Measurements from ENCODE around the gene JPT1. TPM values are rescaled to one million over a fixed set of nuclear protein-coding genes. Genes with fewer than 3 reads are reported as not detected.
A peak's percentile ranks its signal among the peaks of the same experiment; 100 is the strongest.
"Not testable (repeated sequence)": the region's sequence is repeated elsewhere in the genome, so short reads cannot be mapped to it uniquely, and the experiment has no call there.

The JPT1 gene
- total RNA-seq, 1 experiment from 2014 or later: 98.2 TPM

GRCh38 chr17:75130059-75130631, 24.2 kb downstream of the JPT1 start:
- Histone ChIP-seq H3K4me2 (ENCODE audit: low read depth, low read length, poor library complexity, severe bottlenecking) (peak overlapping the region; percentile 92), H3K36me3 (ENCODE audit: insufficient read depth, low read length) (peaks cover 7% of the 10 kb centered on the region), H3K27ac (ENCODE audit: low read length) (no peak overlapping the region), H2AFZ (ENCODE audit: low read length) (no peak overlapping the region), H3K4me1 (ENCODE audit: low read length) (peaks cover 36% of the 10 kb centered on the region), H3K79me2 (ENCODE audit: low read length) (peaks cover 24% of the 10 kb centered on the region), H3K4me3 (ENCODE audit: low read length) (peak overlapping the region; percentile 99), H3K9me2 (replicated peaks; ENCODE audit: insufficient read depth, low read length) (no peaks in the 10 kb centered on the region), H3K9ac (ENCODE audit: low read length) (peak overlapping the region; percentile 99), H3K9me3 (ENCODE audit: low read length) (no peaks in the 10 kb centered on the region), H3K27me3 (ENCODE audit: low read length) (no peaks in the 10 kb centered on the region), H4K20me1 (ENCODE audit: insufficient read depth, low read depth, low read length) (peaks cover 11% of the 10 kb centered on the region; the same call in 1 of the 2 replicates)
- no peak for DNase-seq

- peak overlapping the region; percentile 92 for H3K4me2 ChIP-seq (ENCODE audit: low read depth, low read length, poor library complexity, severe bottlenecking)
- no peak overlapping the region for H3K27ac ChIP-seq (ENCODE audit: low read length)
- H3K4me1 ChIP-seq (ENCODE audit: low read length): peaks cover 36% of the 10 kb centered on the region
- no peaks in the 10 kb centered on the region for H3K9me3 ChIP-seq (ENCODE audit: low read length)
- peaks cover 11% of the 10 kb centered on the region; the same call in 1 of the 2 replicates for H4K20me1 ChIP-seq (ENCODE audit: insufficient read depth, low read depth, low read length)
- H3K4me3 ChIP-seq (ENCODE audit: low read length): no peak overlapping the region
- H3K9ac ChIP-seq (ENCODE audit: low read length): no peak overlapping the region
- H3K9me2 ChIP-seq (replicated peaks; ENCODE audit: insufficient read depth, low read length): no peaks in the 10 kb centered on the region
- peaks cover 24% of the 10 kb centered on the region for H3K79me2 ChIP-seq (ENCODE audit: low read length)
- H3K27me3 ChIP-seq (ENCODE audit: low read length): no peaks in the 10 kb centered on the region
- H3K36me3 ChIP-seq (ENCODE audit: insufficient read depth, low read length): peaks cover 7% of the 10 kb centered on the region
- DNase-seq: no peak
- H2AFZ ChIP-seq (ENCODE audit: low read length): no peak overlapping the region
Observed at GRCh38 chr17:75129576-75129975, 24.7 kb downstream of the JPT1 start.

GRCh38 chr17:75128694-75129505, 25.4 kb downstream of the JPT1 start:
- DNase-seq: no peak
- peaks cover 11% of the 10 kb centered on the region; the same call in 1 of the 2 replicates for H4K20me1 ChIP-seq (ENCODE audit: insufficient read depth, low read depth, low read length)
- no peaks in the 10 kb centered on the region for H3K9me2 ChIP-seq (replicated peaks; ENCODE audit: insufficient read depth, low read length)
- H3K9ac ChIP-seq (ENCODE audit: low read length): no peak overlapping the region
- peaks cover 24% of the 10 kb centered on the region for H3K79me2 ChIP-seq (ENCODE audit: low read length)
- no peak overlapping the region for H2AFZ ChIP-seq (ENCODE audit: low read length)
- no peak overlapping the region for H3K4me2 ChIP-seq (ENCODE audit: low read depth, low read length, poor library complexity, severe bottlenecking)
- H3K9me3 ChIP-seq (ENCODE audit: low read length): no peaks in the 10 kb centered on the region
- peaks cover 36% of the 10 kb centered on the region for H3K4me1 ChIP-seq (ENCODE audit: low read length)
- H3K27me3 ChIP-seq (ENCODE audit: low read length): no peaks in the 10 kb centered on the region
- H3K27ac ChIP-seq (ENCODE audit: low read length): no peak overlapping the region
- H3K36me3 ChIP-seq (ENCODE audit: insufficient read depth, low read length): peaks cover 7% of the 10 kb centered on the region
- no peak overlapping the region for H3K4me3 ChIP-seq (ENCODE audit: low read length)

GRCh38 chr17:75127936-75128335, 26.4 kb downstream of the JPT1 start:
- H3K4me3 ChIP-seq (ENCODE audit: low read length); H3K9me3 ChIP-seq (ENCODE audit: low read length); H3K36me3 ChIP-seq (ENCODE audit: insufficient read depth, low read length); H3K27ac ChIP-seq (ENCODE audit: low read length); H3K9me2 ChIP-seq (replicated peaks; ENCODE audit: insufficient read depth, low read length); H2AFZ ChIP-seq (ENCODE audit: low read length); DNase-seq; H3K4me2 ChIP-seq (ENCODE audit: low read depth, low read length, poor library complexity, severe bottlenecking); H3K27me3 ChIP-seq (ENCODE audit: low read length); H3K9ac ChIP-seq (ENCODE audit: low read length): not testable (repeated sequence)
- peaks cover 11% of the 10 kb centered on the region; the same call in 1 of the 2 replicates for H4K20me1 ChIP-seq (ENCODE audit: insufficient read depth, low read depth, low read length)
- H3K79me2 ChIP-seq (ENCODE audit: low read length): peaks cover 24% of the 10 kb centered on the region
- peaks cover 34% of the 10 kb centered on the region for H3K4me1 ChIP-seq (ENCODE audit: low read length)

GRCh38 chr17:75126954-75127353, 27.4 kb downstream of the JPT1 start:
- no peak for DNase-seq
- no peak overlapping the region for H3K9ac ChIP-seq (ENCODE audit: low read length)
- H3K9me2 ChIP-seq (replicated peaks; ENCODE audit: insufficient read depth, low read length): no peaks in the 10 kb centered on the region
- peaks cover 7% of the 10 kb centered on the region for H3K36me3 ChIP-seq (ENCODE audit: insufficient read depth, low read length)
- no peak overlapping the region for H3K4me3 ChIP-seq (ENCODE audit: low read length)
- no peaks in the 10 kb centered on the region for H3K9me3 ChIP-seq (ENCODE audit: low read length)
- peaks cover 27% of the 10 kb centered on the region for H3K4me1 ChIP-seq (ENCODE audit: low read length)
- no peak overlapping the region for H3K4me2 ChIP-seq (ENCODE audit: low read depth, low read length, poor library complexity, severe bottlenecking)
- H3K79me2 ChIP-seq (ENCODE audit: low read length): peaks cover 24% of the 10 kb centered on the region
- H3K27me3 ChIP-seq (ENCODE audit: low read length): no peaks in the 10 kb centered on the region
- H4K20me1 ChIP-seq (ENCODE audit: insufficient read depth, low read depth, low read length): peaks cover 11% of the 10 kb centered on the region; the same call in 1 of the 2 replicates
- H2AFZ ChIP-seq (ENCODE audit: low read length): no peak overlapping the region
- no peak overlapping the region for H3K27ac ChIP-seq (ENCODE audit: low read length)

GRCh38 chr17:75125984-75126383, 28.3 kb downstream of the JPT1 start:
- peak; percentile 61 for DNase-seq
- H3K4me3 ChIP-seq (ENCODE audit: low read length): no peak overlapping the region
- no peaks in the 10 kb centered on the region for H3K27me3 ChIP-seq (ENCODE audit: low read length)
- no peaks in the 10 kb centered on the region for H3K9me3 ChIP-seq (ENCODE audit: low read length)
- peaks cover 24% of the 10 kb centered on the region for H3K4me1 ChIP-seq (ENCODE audit: low read length)
- H3K9ac ChIP-seq (ENCODE audit: low read length): no peak overlapping the region
- H3K4me2 ChIP-seq (ENCODE audit: low read depth, low read length, poor library complexity, severe bottlenecking): peak overlapping the region; percentile 11
- H3K79me2 ChIP-seq (ENCODE audit: low read length): peaks cover 19% of the 10 kb centered on the region
- peaks cover 7% of the 10 kb centered on the region for H3K36me3 ChIP-seq (ENCODE audit: insufficient read depth, low read length)
- H2AFZ ChIP-seq (ENCODE audit: low read length): no peak overlapping the region
- H3K27ac ChIP-seq (ENCODE audit: low read length): 0 out of 2 replicates have a peak overlapping the region, but pooled peaks have one; percentile 25
- H4K20me1 ChIP-seq (ENCODE audit: insufficient read depth, low read depth, low read length): peaks cover 9% of the 10 kb centered on the region; the same call in 1 of the 2 replicates
- no peaks in the 10 kb centered on the region for H3K9me2 ChIP-seq (replicated peaks; ENCODE audit: insufficient read depth, low read length)

GRCh38 chr17:75124819-75125162, 29.5 kb downstream of the JPT1 start:
- Histone ChIP-seq H3K79me2 (ENCODE audit: low read length) (peaks cover 7% of the 10 kb centered on the region), H3K9me3 (ENCODE audit: low read length) (no peaks in the 10 kb centered on the region), H3K9ac (ENCODE audit: low read length) (no peak overlapping the region), H3K27me3 (ENCODE audit: low read length) (no peaks in the 10 kb centered on the region), H3K4me1 (ENCODE audit: low read length) (peaks cover 13% of the 10 kb centered on the region), H3K27ac (ENCODE audit: low read length) (no peak overlapping the region), H4K20me1 (ENCODE audit: insufficient read depth, low read depth, low read length) (no peaks in the 10 kb centered on the region), H3K4me3 (ENCODE audit: low read length) (no peak overlapping the region), H3K9me2 (replicated peaks; ENCODE audit: insufficient read depth, low read length) (no peaks in the 10 kb centered on the region), H2AFZ (ENCODE audit: low read length) (no peak overlapping the region), H3K36me3 (ENCODE audit: insufficient read depth, low read length) (peaks cover 3% of the 10 kb centered on the region), H3K4me2 (ENCODE audit: low read depth, low read length, poor library complexity, severe bottlenecking) (no peak overlapping the region)
- DNase-seq: no peak

GRCh38 chr17:75124041-75124818, 30.1 kb downstream of the JPT1 start:
- H3K36me3 ChIP-seq (ENCODE audit: insufficient read depth, low read length): no peaks in the 10 kb centered on the region
- H3K9me3 ChIP-seq (ENCODE audit: low read length): no peaks in the 10 kb centered on the region
- peaks cover 11% of the 10 kb centered on the region for H3K4me1 ChIP-seq (ENCODE audit: low read length)
- H2AFZ ChIP-seq (ENCODE audit: low read length): no peak overlapping the region
- H3K9me2 ChIP-seq (replicated peaks; ENCODE audit: insufficient read depth, low read length): no peaks in the 10 kb centered on the region
- no peak for DNase-seq
- no peaks in the 10 kb centered on the region for H3K27me3 ChIP-seq (ENCODE audit: low read length)
- H3K79me2 ChIP-seq (ENCODE audit: low read length): peaks cover 1% of the 10 kb centered on the region; the same call in 1 of the 2 replicates
- H3K9ac ChIP-seq (ENCODE audit: low read length): no peak overlapping the region
- H3K4me3 ChIP-seq (ENCODE audit: low read length): no peak overlapping the region
- no peak overlapping the region for H3K4me2 ChIP-seq (ENCODE audit: low read depth, low read length, poor library complexity, severe bottlenecking)
- no peaks in the 10 kb centered on the region for H4K20me1 ChIP-seq (ENCODE audit: insufficient read depth, low read depth, low read length)
- no peak overlapping the region for H3K27ac ChIP-seq (ENCODE audit: low read length)
